Body of pancreas (tissue), 4 donors: ENCODE data around the gene OR2M5.
A peak's percentile ranks its signal among the peaks of the same experiment; 100 is the strongest.

Experiments
- POLR2A ChIP-seq, 3 donors: fragments of 450-650 bp; IDR thresholded peaks; one replicate each; pipeline ENCODE4 v1.6.1; 2016; ENCODE audit warnings: antibody characterized with exemption in 3 of 3, mild to moderate bottlenecking in 2 of 3
- TF ChIP-seq, protein P1 (sequence below), 7 experiments: fragments of 450-650 bp in 4 of 7; fragments of 200-600 bp in 3 of 7; sonication (generic) in 3 of 7; IDR thresholded peaks; one replicate each; pipeline ENCODE4 v1.5.1; 2016 to 2019; ENCODE audit warnings: antibody characterized with exemption in 7 of 7

DNA sequence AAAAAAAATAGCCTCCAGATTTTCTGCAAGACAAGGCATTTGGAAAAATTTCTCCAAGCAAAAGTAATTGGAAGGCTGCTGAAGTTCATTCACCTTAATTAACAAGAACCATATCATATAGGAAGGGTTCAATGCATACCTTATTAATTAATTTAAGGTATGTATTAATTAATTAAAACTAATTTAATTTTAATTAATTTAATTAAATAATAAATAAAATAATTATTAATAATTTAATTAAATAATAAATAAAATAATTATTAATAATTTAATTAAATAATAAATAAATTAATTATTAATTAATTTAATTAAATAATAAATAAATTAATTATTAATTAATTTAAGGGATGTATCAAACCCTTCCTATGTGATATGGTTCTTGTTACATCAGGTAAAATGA, 42.1 kb upstream of the OR2M5 start:
- TF ChIP-seq POLR2A (IDR thresholded peaks at IDR 0.05), result no peak
- TF ChIP-seq, protein P1, sequence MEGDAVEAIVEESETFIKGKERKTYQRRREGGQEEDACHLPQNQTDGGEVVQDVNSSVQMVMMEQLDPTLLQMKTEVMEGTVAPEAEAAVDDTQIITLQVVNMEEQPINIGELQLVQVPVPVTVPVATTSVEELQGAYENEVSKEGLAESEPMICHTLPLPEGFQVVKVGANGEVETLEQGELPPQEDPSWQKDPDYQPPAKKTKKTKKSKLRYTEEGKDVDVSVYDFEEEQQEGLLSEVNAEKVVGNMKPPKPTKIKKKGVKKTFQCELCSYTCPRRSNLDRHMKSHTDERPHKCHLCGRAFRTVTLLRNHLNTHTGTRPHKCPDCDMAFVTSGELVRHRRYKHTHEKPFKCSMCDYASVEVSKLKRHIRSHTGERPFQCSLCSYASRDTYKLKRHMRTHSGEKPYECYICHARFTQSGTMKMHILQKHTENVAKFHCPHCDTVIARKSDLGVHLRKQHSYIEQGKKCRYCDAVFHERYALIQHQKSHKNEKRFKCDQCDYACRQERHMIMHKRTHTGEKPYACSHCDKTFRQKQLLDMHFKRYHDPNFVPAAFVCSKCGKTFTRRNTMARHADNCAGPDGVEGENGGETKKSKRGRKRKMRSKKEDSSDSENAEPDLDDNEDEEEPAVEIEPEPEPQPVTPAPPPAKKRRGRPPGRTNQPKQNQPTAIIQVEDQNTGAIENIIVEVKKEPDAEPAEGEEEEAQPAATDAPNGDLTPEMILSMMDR (IDR thresholded peaks at IDR 0.05), result peak in 1 of 7 experiments; percentile 56
